DND-41 (cell line): ENCODE results near the gene RCBTB2.

Experiments used
- ATAC-seq: fragments of 200-7000 bp; cut with Tn5 transposase; 3 replicates; pipeline ENCODE4 v1.9.1; 2021; ENCODE audit warnings: low read depth; ENCODE audit not compliant: insufficient read depth
- DNase-seq: peaks from one replicate; pipeline ENCODE4 v3.0.0-alpha.2; 2020
- H2AFZ ChIP-seq: 2 replicates; pipeline ENCODE4 v1.6.0; 2012; ENCODE audit warnings: low read depth, low read length
- H3K27ac ChIP-seq: 2 replicates; pipeline ENCODE4 v1.5.1; 2012; ENCODE audit warnings: low read length, inconsistent platforms
- H3K27me3 ChIP-seq: fragments of 200-600 bp; sonication (generic); 2 replicates; pipeline ENCODE4 v1.6.0; 2012; ENCODE audit warnings: low read length, mild to moderate bottlenecking, inconsistent platforms; ENCODE audit not compliant: insufficient read depth, poor library complexity
- H3K36me3 ChIP-seq: 2 replicates; pipeline ENCODE4 v1.5.1; 2012; ENCODE audit warnings: low read length, inconsistent platforms; ENCODE audit not compliant: insufficient read depth
- H3K4me1 ChIP-seq: 2 replicates; pipeline ENCODE4 v1.5.1; 2012; ENCODE audit warnings: mild to moderate bottlenecking, low read length; ENCODE audit not compliant: insufficient read depth
- H3K4me2 ChIP-seq: 2 replicates; pipeline ENCODE4 v1.6.0; 2012; ENCODE audit warnings: mild to moderate bottlenecking, moderate library complexity, low read length, inconsistent platforms; ENCODE audit not compliant: insufficient read depth
- H3K4me3 ChIP-seq, 2 experiments: fragments of 200-600 bp in 1 of 2; shearing (Covaris generic) in 1 of 2; 2 replicates each; pipeline ENCODE4 v1.5.1; 2012 to 2016; ENCODE audit warnings: inconsistent platforms in 2 of 2, low read length in 2 of 2, mild to moderate bottlenecking in 2 of 2, low read depth in 1 of 2, moderate library complexity in 1 of 2
- H3K79me2 ChIP-seq: 2 replicates; pipeline ENCODE4 v1.6.0; 2012; ENCODE audit warnings: low read length, inconsistent platforms; ENCODE audit not compliant: insufficient read depth
- H3K9ac ChIP-seq: 2 replicates; pipeline ENCODE4 v1.6.0; 2012; ENCODE audit warnings: low read depth, mild to moderate bottlenecking, inconsistent platforms, low read length, moderate library complexity
- H3K9me3 ChIP-seq: 2 replicates; pipeline ENCODE4 v1.5.1; 2012; ENCODE audit warnings: low read length, moderate library complexity, mild to moderate bottlenecking, inconsistent platforms; ENCODE audit not compliant: insufficient read depth, severe bottlenecking
- H4K20me1 ChIP-seq: 2 replicates; pipeline ENCODE4 v1.6.0; 2012; ENCODE audit warnings: low read length; ENCODE audit not compliant: insufficient read depth
- CTCF ChIP-seq: IDR thresholded peaks from 2 replicates; pipeline ENCODE4 v1.5.1; 2012; ENCODE audit warnings: borderline replicate concordance, low read length, moderate library complexity, mild to moderate bottlenecking; ENCODE audit not compliant: poor library complexity, severe bottlenecking; ENCODE audit errors: extremely low read depth
- EZH2 ChIP-seq: IDR thresholded peaks from 3 replicates; pipeline ENCODE4 v1.6.1; 2012; ENCODE audit warnings: borderline replicate concordance, low read depth, mild to moderate bottlenecking, moderate library complexity, low read length, inconsistent platforms; ENCODE audit not compliant: severe bottlenecking

RCBTB2 gene

GRCh38 chr13:48569104-48569666 is 36.3 kb upstream of the RCBTB2 start:
- Histone ChIP-seq H3K9ac (no peak overlapping the region), H4K20me1 (no peaks in the 10 kb centered on the region), H3K4me3 (no peak overlapping the region), H3K4me2 (no peak overlapping the region), H3K36me3 (no peaks in the 10 kb centered on the region), H3K79me2 (no peaks in the 10 kb centered on the region), H3K27me3 (no peaks in the 10 kb centered on the region), H3K4me1 (peaks cover 60% of the 10 kb centered on the region), H2AFZ (no peak overlapping the region), H3K27ac (peak overlapping the region; percentile 23; the same call in 1 of the 2 replicates), H3K9me3 (no peaks in the 10 kb centered on the region)
- DNase-seq = no peak
- no peak for ATAC-seq
- TF ChIP-seq CTCF = no peak

GRCh38 chr13:48568370-48569103 is 35.7 kb upstream of the RCBTB2 start:
- H3K27ac ChIP-seq = peak overlapping the region; percentile 23; the same call in 1 of the 2 replicates
- DNase-seq = no peak

GRCh38 chr13:48567515-48568369 is 34.9 kb upstream of the RCBTB2 start:
- H3K79me2 ChIP-seq = no peaks in the 10 kb centered on the region
- H3K4me3 ChIP-seq = no peak overlapping the region
- no peaks in the 10 kb centered on the region for H4K20me1 ChIP-seq
- no peak for TF ChIP-seq CTCF
- no peak for TF ChIP-seq EZH2
- DNase-seq (no peak), ATAC-seq (no peak)
- no peaks in the 10 kb centered on the region for H3K27me3 ChIP-seq
- H3K36me3 ChIP-seq = no peaks in the 10 kb centered on the region
- no peak overlapping the region for H3K9ac ChIP-seq
- H3K27ac ChIP-seq = no peak overlapping the region
- peaks cover 60% of the 10 kb centered on the region for H3K4me1 ChIP-seq
- H3K9me3 ChIP-seq = no peaks in the 10 kb centered on the region
- H2AFZ ChIP-seq = no peak overlapping the region
- no peak overlapping the region for H3K4me2 ChIP-seq

More at GRCh38 chr13:48568370-48569103, 35.7 kb upstream of the RCBTB2 start:
- Histone ChIP-seq H3K4me1 (peaks cover 60% of the 10 kb centered on the region), H4K20me1 (no peaks in the 10 kb centered on the region), H3K79me2 (no peaks in the 10 kb centered on the region), H3K4me3 (no peak overlapping the region), H3K36me3 (no peaks in the 10 kb centered on the region), H3K4me2 (no peak overlapping the region), H3K27me3 (no peaks in the 10 kb centered on the region), H3K9me3 (no peaks in the 10 kb centered on the region), H2AFZ (no peak overlapping the region), H3K9ac (no peak overlapping the region)
- ATAC-seq = no peak
- TF ChIP-seq EZH2 (no peak), CTCF (no peak)
